Measurements from ENCODE around the gene EMD. TPM values are rescaled to one million over a fixed set of nuclear protein-coding genes. Genes with fewer than 3 reads are reported as not detected.

Gene EMD
- total RNA-seq, 1 experiment from 2014 or later = 19.5 TPM

DNA sequence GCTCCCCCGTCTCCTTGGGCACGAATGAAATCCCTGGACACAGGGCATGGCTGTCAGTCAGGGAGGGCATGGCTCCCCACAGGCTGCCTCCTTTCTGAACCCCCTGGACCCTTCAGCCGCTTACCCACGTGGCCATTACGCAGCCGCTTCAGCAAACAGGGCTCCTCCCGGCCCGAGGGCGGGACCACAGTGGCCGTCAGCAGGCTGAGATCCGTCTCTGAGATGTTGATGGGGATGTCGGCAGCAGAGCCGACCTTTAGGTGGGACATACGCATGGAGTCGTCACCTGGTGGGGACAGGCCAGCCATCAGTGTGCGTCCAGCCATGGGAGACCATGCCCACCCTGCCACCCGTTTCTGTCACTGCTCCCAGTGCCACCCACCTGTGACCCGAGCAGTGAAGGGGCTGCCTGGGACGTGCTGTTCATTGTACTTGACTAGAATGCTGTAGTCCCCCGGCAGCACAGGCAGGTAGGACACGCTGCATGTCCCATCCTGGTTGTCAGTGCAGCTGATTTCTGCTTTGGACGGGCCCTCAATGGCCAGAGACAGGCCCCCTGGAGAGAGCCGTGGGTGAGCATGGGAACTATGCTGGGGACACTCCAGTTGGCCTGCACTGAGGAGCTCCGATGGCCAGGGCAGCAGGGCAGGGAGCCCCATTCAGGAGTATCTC is 25.8 kb upstream of the EMD start:
- H3K9me3 ChIP-seq (ENCODE audit: low read length) = no peaks in the 10 kb centered on the region
- no peak for DNase-seq
- no peaks in the 10 kb centered on the region for H3K4me1 ChIP-seq (ENCODE audit: low read length)
- H3K27me3 ChIP-seq (ENCODE audit: low read length) = no peaks in the 10 kb centered on the region
- no peaks in the 10 kb centered on the region for H3K36me3 ChIP-seq (ENCODE audit: insufficient read depth, low read length)
- no peak overlapping the region for H3K4me3 ChIP-seq (ENCODE audit: low read length)
- H3K27ac ChIP-seq (ENCODE audit: low read length) = no peak overlapping the region
- H4K20me1 ChIP-seq (ENCODE audit: insufficient read depth, low read depth, low read length) = no peaks in the 10 kb centered on the region
- H3K4me2 ChIP-seq (ENCODE audit: low read depth, low read length, poor library complexity, severe bottlenecking) = no peak overlapping the region
- no peaks in the 10 kb centered on the region for H3K9me2 ChIP-seq (replicated peaks; ENCODE audit: insufficient read depth, low read length)
- no peaks in the 10 kb centered on the region for H3K79me2 ChIP-seq (ENCODE audit: low read length)
- no peak overlapping the region for H2AFZ ChIP-seq (ENCODE audit: low read length)
- H3K9ac ChIP-seq (ENCODE audit: low read length) = no peak overlapping the region

DNA sequence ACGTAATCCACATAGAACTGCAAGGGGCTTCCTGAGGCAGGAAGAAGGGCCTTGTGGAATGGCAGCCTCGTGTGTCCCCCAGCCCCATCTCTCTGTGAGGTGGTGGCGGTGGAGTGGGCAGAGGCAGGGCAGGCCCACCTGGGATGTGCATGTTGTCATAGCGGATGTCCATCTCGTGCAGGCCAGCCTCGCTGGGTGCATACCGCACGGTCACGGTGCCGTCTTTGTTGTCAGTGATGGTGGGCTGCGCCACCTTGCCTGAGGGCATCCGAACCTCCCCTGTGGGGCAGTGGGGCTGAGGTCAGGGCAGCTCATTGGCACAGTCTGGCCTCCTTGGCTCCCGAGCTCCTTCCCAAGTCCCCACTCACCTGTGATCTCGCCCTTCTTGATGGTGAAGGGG is 25.1 kb upstream of the EMD start:
- H3K4me2 ChIP-seq (ENCODE audit: low read depth, low read length, poor library complexity, severe bottlenecking) = no peak overlapping the region
- no peaks in the 10 kb centered on the region for H4K20me1 ChIP-seq (ENCODE audit: insufficient read depth, low read depth, low read length)
- H3K36me3 ChIP-seq (ENCODE audit: insufficient read depth, low read length) = no peaks in the 10 kb centered on the region
- H3K4me1 ChIP-seq (ENCODE audit: low read length) = no peaks in the 10 kb centered on the region
- H3K4me3 ChIP-seq (ENCODE audit: low read length) = no peak overlapping the region
- H3K9ac ChIP-seq (ENCODE audit: low read length) = no peak overlapping the region
- no peaks in the 10 kb centered on the region for H3K79me2 ChIP-seq (ENCODE audit: low read length)
- H2AFZ ChIP-seq (ENCODE audit: low read length) = no peak overlapping the region
- H3K9me2 ChIP-seq (replicated peaks; ENCODE audit: insufficient read depth, low read length) = no peaks in the 10 kb centered on the region
- no peak for DNase-seq
- H3K27me3 ChIP-seq (ENCODE audit: low read length) = no peaks in the 10 kb centered on the region
- no peak overlapping the region for H3K27ac ChIP-seq (ENCODE audit: low read length)
- H3K9me3 ChIP-seq (ENCODE audit: low read length) = no peaks in the 10 kb centered on the region

GRCh38 chrX:154354516-154354915 is 24.6 kb upstream of the EMD start:
- DNase-seq = no peak
- no peaks in the 10 kb centered on the region for H3K9me2 ChIP-seq (replicated peaks; ENCODE audit: insufficient read depth, low read length)
- H3K4me2 ChIP-seq (ENCODE audit: low read depth, low read length, poor library complexity, severe bottlenecking) = no peak overlapping the region
- no peak overlapping the region for H3K9ac ChIP-seq (ENCODE audit: low read length)
- H3K4me1 ChIP-seq (ENCODE audit: low read length) = no peaks in the 10 kb centered on the region
- no peaks in the 10 kb centered on the region for H3K9me3 ChIP-seq (ENCODE audit: low read length)
- no peak overlapping the region for H3K4me3 ChIP-seq (ENCODE audit: low read length)
- no peaks in the 10 kb centered on the region for H3K36me3 ChIP-seq (ENCODE audit: insufficient read depth, low read length)
- no peaks in the 10 kb centered on the region for H3K79me2 ChIP-seq (ENCODE audit: low read length)
- H2AFZ ChIP-seq (ENCODE audit: low read length) = no peak overlapping the region
- H3K27ac ChIP-seq (ENCODE audit: low read length) = no peak overlapping the region
- H4K20me1 ChIP-seq (ENCODE audit: insufficient read depth, low read depth, low read length) = no peaks in the 10 kb centered on the region
- H3K27me3 ChIP-seq (ENCODE audit: low read length) = no peaks in the 10 kb centered on the region

GRCh38 chrX:154355094-154355775 is 23.9 kb upstream of the EMD start:
- Histone ChIP-seq H3K9ac (ENCODE audit: low read length) (no peak overlapping the region), H3K4me2 (ENCODE audit: low read depth, low read length, poor library complexity, severe bottlenecking) (no peak overlapping the region), H3K9me3 (ENCODE audit: low read length) (no peaks in the 10 kb centered on the region), H3K4me1 (ENCODE audit: low read length) (no peaks in the 10 kb centered on the region), H3K36me3 (ENCODE audit: insufficient read depth, low read length) (no peaks in the 10 kb centered on the region), H3K27ac (ENCODE audit: low read length) (no peak overlapping the region), H3K9me2 (replicated peaks; ENCODE audit: insufficient read depth, low read length) (no peaks in the 10 kb centered on the region), H3K27me3 (ENCODE audit: low read length) (no peaks in the 10 kb centered on the region), H3K4me3 (ENCODE audit: low read length) (no peak overlapping the region), H2AFZ (ENCODE audit: low read length) (no peak overlapping the region), H3K79me2 (ENCODE audit: low read length) (no peaks in the 10 kb centered on the region), H4K20me1 (ENCODE audit: insufficient read depth, low read depth, low read length) (no peaks in the 10 kb centered on the region)
- no peak for DNase-seq

DNA sequence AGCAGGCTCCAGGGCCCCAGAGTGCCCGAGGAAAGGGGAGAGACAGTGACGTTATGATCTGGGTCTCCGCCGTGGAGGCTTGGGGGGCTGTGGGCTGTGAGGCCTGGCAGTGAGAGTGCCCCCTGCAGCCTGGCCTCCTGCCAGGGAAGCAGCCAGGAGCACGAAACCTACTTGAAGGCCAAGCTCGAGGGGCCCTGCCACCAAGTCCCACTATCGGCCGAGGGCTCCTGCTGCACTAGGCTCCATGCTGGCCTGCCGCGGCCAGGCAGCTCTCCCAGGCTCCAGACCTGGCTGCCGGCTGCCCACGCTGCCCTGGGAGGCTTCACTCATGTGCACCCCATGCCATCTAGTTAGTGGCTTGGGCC is 23.3 kb upstream of the EMD start:
- Histone ChIP-seq H3K27me3 (ENCODE audit: low read length) (no peaks in the 10 kb centered on the region), H3K4me3 (ENCODE audit: low read length) (no peak overlapping the region), H3K9me2 (replicated peaks; ENCODE audit: insufficient read depth, low read length) (no peaks in the 10 kb centered on the region), H3K4me1 (ENCODE audit: low read length) (no peaks in the 10 kb centered on the region), H3K9me3 (ENCODE audit: low read length) (no peaks in the 10 kb centered on the region), H3K36me3 (ENCODE audit: insufficient read depth, low read length) (no peaks in the 10 kb centered on the region), H3K79me2 (ENCODE audit: low read length) (no peaks in the 10 kb centered on the region), H2AFZ (ENCODE audit: low read length) (no peak overlapping the region), H3K9ac (ENCODE audit: low read length) (no peak overlapping the region), H3K27ac (ENCODE audit: low read length) (no peak overlapping the region), H3K4me2 (ENCODE audit: low read depth, low read length, poor library complexity, severe bottlenecking) (no peak overlapping the region), H4K20me1 (ENCODE audit: insufficient read depth, low read depth, low read length) (no peaks in the 10 kb centered on the region)
- DNase-seq = no peak

GRCh38 chrX:154356596-154356995 is 22.5 kb upstream of the EMD start:
- Histone ChIP-seq H2AFZ (ENCODE audit: low read length) (no peak overlapping the region), H3K4me1 (ENCODE audit: low read length) (no peaks in the 10 kb centered on the region), H3K9ac (ENCODE audit: low read length) (no peak overlapping the region), H4K20me1 (ENCODE audit: insufficient read depth, low read depth, low read length) (no peaks in the 10 kb centered on the region), H3K9me3 (ENCODE audit: low read length) (no peaks in the 10 kb centered on the region), H3K9me2 (replicated peaks; ENCODE audit: insufficient read depth, low read length) (no peaks in the 10 kb centered on the region), H3K79me2 (ENCODE audit: low read length) (no peaks in the 10 kb centered on the region), H3K27ac (ENCODE audit: low read length) (no peak overlapping the region), H3K4me3 (ENCODE audit: low read length) (no peak overlapping the region), H3K36me3 (ENCODE audit: insufficient read depth, low read length) (no peaks in the 10 kb centered on the region), H3K27me3 (ENCODE audit: low read length) (no peaks in the 10 kb centered on the region), H3K4me2 (ENCODE audit: low read depth, low read length, poor library complexity, severe bottlenecking) (no peak overlapping the region)
- no peak for DNase-seq

- Histone ChIP-seq H3K4me1 (ENCODE audit: low read length) (no peaks in the 10 kb centered on the region), H2AFZ (ENCODE audit: low read length) (no peak overlapping the region), H3K4me2 (ENCODE audit: low read depth, low read length, poor library complexity, severe bottlenecking) (no peak overlapping the region), H3K9me3 (ENCODE audit: low read length) (no peaks in the 10 kb centered on the region), H3K27ac (ENCODE audit: low read length) (no peak overlapping the region), H3K36me3 (ENCODE audit: insufficient read depth, low read length) (no peaks in the 10 kb centered on the region), H4K20me1 (ENCODE audit: insufficient read depth, low read depth, low read length) (no peaks in the 10 kb centered on the region), H3K79me2 (ENCODE audit: low read length) (no peaks in the 10 kb centered on the region), H3K9me2 (replicated peaks; ENCODE audit: insufficient read depth, low read length) (no peaks in the 10 kb centered on the region), H3K27me3 (ENCODE audit: low read length) (no peaks in the 10 kb centered on the region), H3K4me3 (ENCODE audit: low read length) (no peak overlapping the region), H3K9ac (ENCODE audit: low read length) (no peak overlapping the region)
- DNase-seq = no peak
These were observed 21.9 kb upstream of the EMD start for GRCh38 chrX:154357205-154357604.

- H3K27ac ChIP-seq (ENCODE audit: low read length) = no peak overlapping the region
- H3K79me2 ChIP-seq (ENCODE audit: low read length) = no peaks in the 10 kb centered on the region
- DNase-seq = no peak
- no peaks in the 10 kb centered on the region for H3K9me2 ChIP-seq (replicated peaks; ENCODE audit: insufficient read depth, low read length)
- H3K4me1 ChIP-seq (ENCODE audit: low read length) = no peaks in the 10 kb centered on the region
- no peaks in the 10 kb centered on the region for H3K36me3 ChIP-seq (ENCODE audit: insufficient read depth, low read length)
- H3K9ac ChIP-seq (ENCODE audit: low read length) = no peak overlapping the region
- H3K27me3 ChIP-seq (ENCODE audit: low read length) = no peaks in the 10 kb centered on the region
- no peak overlapping the region for H3K4me2 ChIP-seq (ENCODE audit: low read depth, low read length, poor library complexity, severe bottlenecking)
- no peaks in the 10 kb centered on the region for H4K20me1 ChIP-seq (ENCODE audit: insufficient read depth, low read depth, low read length)
- H2AFZ ChIP-seq (ENCODE audit: low read length) = no peak overlapping the region
- no peak overlapping the region for H3K4me3 ChIP-seq (ENCODE audit: low read length)
- H3K9me3 ChIP-seq (ENCODE audit: low read length) = no peaks in the 10 kb centered on the region
These were observed 21.1 kb upstream of the EMD start for GRCh38 chrX:154358011-154358410.
